SK-N-MC (cell line): ENCODE data around the gene SCN8A.

ENCODE experiments used
- EZH2 ChIP-seq: fragments of 200-600 bp; sonication (generic); IDR thresholded peaks from one replicate; pipeline ENCODE4 v1.6.1; 2017; ENCODE audit warnings: antibody characterized with exemption
- POLR2AphosphoS5 ChIP-seq: IDR thresholded peaks from 2 replicates; pipeline ENCODE4 v1.6.1; 2012; ENCODE audit warnings: mild to moderate bottlenecking, low read depth, low read length, borderline replicate concordance

GRCh38 chr12:51840966-51841365 is 249.9 kb downstream of the SCN8A start:
- no peak for TF ChIP-seq EZH2
- TF ChIP-seq POLR2AphosphoS5: no peak
